Tibial nerve (tissue), 4 donors: ENCODE data around the gene SFMBT2. TPM values are rescaled to one million over a fixed set of nuclear protein-coding genes. Genes with fewer than 3 reads are reported as not detected.
"Not testable (repeated sequence)": the region's sequence is repeated elsewhere in the genome, so short reads cannot be mapped to it uniquely, and the experiment has no call there.

Experiments
- DNase-seq, 2 donors: peaks; one replicate each; pipeline ENCODE4 v3.0.0-alpha.2; 2019; ENCODE audit warnings: low spot score in 2 of 2
- H3K27ac ChIP-seq, 4 donors: fragments of 200-600 bp; sonication (generic) in 3 of 4; one replicate each; pipeline ENCODE4 v1.5.1; 2017 to 2019; ENCODE audit warnings: mild to moderate bottlenecking in 1 of 4
- H3K27me3 ChIP-seq, 2 donors: fragments of 200-600 bp; sonication (generic) in 1 of 2; one replicate each; pipeline versions ENCODE4 v1.5.1 to v1.6.0; 2017 to 2019
- H3K36me3 ChIP-seq, 3 donors: fragments of 200-600 bp; sonication (generic); one replicate each; pipeline ENCODE4 v1.5.1; 2018 to 2019
- H3K4me1 ChIP-seq, 4 donors: fragments of 200-600 bp; sonication (generic) in 3 of 4; one replicate each; pipeline ENCODE4 v1.5.1; 2017 to 2019
- H3K4me3 ChIP-seq, 4 donors: fragments of 200-600 bp; sonication (generic) in 3 of 4; one replicate each; pipeline ENCODE4 v1.5.1; 2017 to 2019; ENCODE audit warnings: mild to moderate bottlenecking in 1 of 4, moderate library complexity in 1 of 4
- H3K9me3 ChIP-seq, 4 donors: fragments of 200-600 bp; sonication (generic) in 3 of 4; one replicate each; pipeline ENCODE4 v1.5.1; 2017 to 2019
- EP300 ChIP-seq, 2 donors: sonication (generic); formaldehyde crosslinking; IDR thresholded peaks; one replicate each; pipeline ENCODE4 v1.6.1; 2017; ENCODE audit warnings: antibody characterized with exemption in 2 of 2, mild to moderate bottlenecking in 1 of 2
- POLR2A ChIP-seq, 2 donors: fragments of 450-650 bp; IDR thresholded peaks; one replicate each; pipeline ENCODE4 v1.6.1; 2017; ENCODE audit warnings: antibody characterized with exemption in 2 of 2, mild to moderate bottlenecking in 2 of 2, moderate library complexity in 2 of 2
- WGBS, 2 donors: methylation state at CpG; one replicate each; pipeline ENCODE4 v1.1.5; 2018; 5-methylcytosine and 5-hydroxymethylcytosine counted together
- total RNA-seq, 4 donors: library from RNA; depleted of rRNA; stranded (reverse); fragments of >200 nt; gene quantifications; one replicate each; pipeline ENCODE4 v1.1.0, GENCODE V29; 2016
- TF ChIP-seq, protein P1 (sequence below), 5 experiments: fragments of 200-600 bp in 3 of 5; fragments of 450-650 bp in 2 of 5; sonication (generic) in 3 of 5; IDR thresholded peaks; one replicate each; pipeline ENCODE4 v1.5.1; 2016 to 2019; ENCODE audit warnings: antibody characterized with exemption in 5 of 5, mild to moderate bottlenecking in 3 of 5, moderate library complexity in 2 of 5

Gene SFMBT2
- total RNA-seq, 4 donors from 2014 or later = 10.2 to 24.0 (median 15.4) TPM

DNA sequence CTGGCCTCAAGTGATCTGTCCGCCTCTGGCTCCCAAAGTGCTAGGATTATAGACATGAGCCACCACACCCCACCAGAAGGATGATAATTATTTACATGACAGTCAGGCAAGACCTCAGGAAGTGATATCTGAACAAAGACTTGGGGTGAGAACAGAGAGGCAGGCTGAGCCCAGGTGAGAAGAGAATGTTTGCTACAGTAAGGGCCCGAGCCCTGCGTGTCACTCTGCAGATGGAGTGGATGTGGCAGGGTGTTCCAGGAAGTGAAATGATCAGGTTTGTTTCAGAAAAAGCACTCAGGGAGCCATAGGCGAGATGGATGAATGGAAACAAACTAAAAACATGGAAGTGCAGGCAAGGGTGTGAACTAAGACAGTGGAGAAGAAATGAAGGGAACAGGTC is 22.2 kb downstream of the SFMBT2 start:
- no peak overlapping the region for H3K27ac ChIP-seq

DNA sequence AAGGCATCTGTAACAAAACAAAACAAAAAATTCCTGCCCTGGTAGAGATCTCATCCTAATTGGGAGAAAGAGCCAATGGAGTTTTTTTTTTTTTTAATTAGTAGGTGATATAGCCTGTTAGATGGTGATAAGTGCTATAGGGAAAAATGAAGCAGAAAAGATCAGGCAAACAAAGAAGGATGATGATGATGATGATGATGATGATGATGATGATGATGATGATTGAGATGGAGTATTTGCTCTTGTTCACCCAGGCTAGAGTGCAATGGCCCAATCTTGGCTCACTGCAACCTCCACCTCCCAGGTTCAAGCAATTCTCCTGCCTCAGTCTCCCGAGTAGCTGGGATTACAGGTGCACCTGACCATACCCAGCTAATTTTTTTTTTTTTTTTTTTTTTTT is 22.7 kb downstream of the SFMBT2 start:
- H3K4me1 ChIP-seq = peaks cover 0 to 10% (median 3%) of the 10 kb centered on the region in 4 donors
- not testable (repeated sequence) for H3K36me3 ChIP-seq, H3K27ac ChIP-seq, DNase-seq, H3K4me3 ChIP-seq, H3K27me3 ChIP-seq, H3K9me3 ChIP-seq
- 86 to 100% methylated on average over 1 of the region's 1 CpG for WGBS, 2 donors

More for the DNA sequence above, 22.2 kb downstream of the SFMBT2 start:
- Histone ChIP-seq H3K4me1 (peaks cover 0 to 10% (median 3%) of the 10 kb centered on the region in 4 donors), H3K9me3 (no peaks in the 10 kb centered on the region), H3K4me3 (no peak overlapping the region), H3K36me3 (no peaks in the 10 kb centered on the region), H3K27me3 (no peaks in the 10 kb centered on the region)
- DNase-seq = no peak
- 84 to 96% methylated on average over 4 of the region's 4 CpGs for WGBS, 2 donors
- TF ChIP-seq EP300 (IDR thresholded peaks at IDR 0.05) = no peak
- TF ChIP-seq, protein P1, sequence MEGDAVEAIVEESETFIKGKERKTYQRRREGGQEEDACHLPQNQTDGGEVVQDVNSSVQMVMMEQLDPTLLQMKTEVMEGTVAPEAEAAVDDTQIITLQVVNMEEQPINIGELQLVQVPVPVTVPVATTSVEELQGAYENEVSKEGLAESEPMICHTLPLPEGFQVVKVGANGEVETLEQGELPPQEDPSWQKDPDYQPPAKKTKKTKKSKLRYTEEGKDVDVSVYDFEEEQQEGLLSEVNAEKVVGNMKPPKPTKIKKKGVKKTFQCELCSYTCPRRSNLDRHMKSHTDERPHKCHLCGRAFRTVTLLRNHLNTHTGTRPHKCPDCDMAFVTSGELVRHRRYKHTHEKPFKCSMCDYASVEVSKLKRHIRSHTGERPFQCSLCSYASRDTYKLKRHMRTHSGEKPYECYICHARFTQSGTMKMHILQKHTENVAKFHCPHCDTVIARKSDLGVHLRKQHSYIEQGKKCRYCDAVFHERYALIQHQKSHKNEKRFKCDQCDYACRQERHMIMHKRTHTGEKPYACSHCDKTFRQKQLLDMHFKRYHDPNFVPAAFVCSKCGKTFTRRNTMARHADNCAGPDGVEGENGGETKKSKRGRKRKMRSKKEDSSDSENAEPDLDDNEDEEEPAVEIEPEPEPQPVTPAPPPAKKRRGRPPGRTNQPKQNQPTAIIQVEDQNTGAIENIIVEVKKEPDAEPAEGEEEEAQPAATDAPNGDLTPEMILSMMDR (IDR thresholded peaks at IDR 0.05) = no peak
- TF ChIP-seq POLR2A (IDR thresholded peaks at IDR 0.05) = no peak

DNA sequence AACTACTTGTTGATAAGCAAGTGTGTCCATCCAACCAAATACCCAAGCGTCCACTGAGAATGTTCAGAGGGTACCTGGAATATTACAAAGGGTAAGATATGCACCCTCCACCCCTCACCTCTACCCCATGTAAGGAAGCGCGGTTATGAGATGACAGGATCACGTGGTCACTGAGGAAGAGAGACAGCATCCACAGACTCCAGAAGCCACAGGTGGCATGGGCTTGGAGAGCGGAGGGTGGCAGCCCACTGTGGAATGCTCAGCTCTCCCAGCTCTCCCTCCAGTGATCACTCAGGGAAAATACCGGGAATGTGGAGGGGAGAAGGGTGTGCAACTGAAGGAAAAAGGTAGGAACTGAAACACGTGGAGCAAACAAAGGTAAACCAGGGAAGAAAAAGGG is 25.7 kb downstream of the SFMBT2 start:
- no peak overlapping the region for H3K27ac ChIP-seq
- WGBS, 2 donors = 81 to 82% methylated on average over 7 of the region's 7 CpGs

DNA sequence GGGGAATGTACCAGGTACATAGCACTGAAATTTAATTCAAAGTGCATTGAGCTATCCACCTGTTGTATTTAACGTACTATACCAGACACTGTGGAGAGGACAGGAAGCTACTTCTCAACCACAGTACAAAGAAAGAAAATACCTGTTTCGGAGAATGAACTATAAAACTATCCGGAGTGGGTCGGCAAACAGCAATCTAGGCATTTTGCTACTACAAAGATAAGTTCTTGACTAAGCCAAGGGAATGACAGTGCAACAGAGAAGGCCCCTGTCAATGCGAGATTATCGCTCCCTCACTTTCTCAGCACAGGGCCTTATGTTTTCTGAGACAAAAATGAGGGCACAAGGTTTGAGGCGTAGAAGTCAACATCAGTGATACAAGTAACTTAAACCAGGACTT is 27.4 kb downstream of the SFMBT2 start:
- Histone ChIP-seq H3K36me3 (peaks cover 0 to 16% (median 0%) of the 10 kb centered on the region in 3 donors), H3K4me3 (no peak overlapping the region), H3K27ac (no peak overlapping the region), H3K27me3 (no peaks in the 10 kb centered on the region), H3K9me3 (no peaks in the 10 kb centered on the region), H3K4me1 (no peaks in the 10 kb centered on the region)
- TF ChIP-seq, protein P1 (IDR thresholded peaks at IDR 0.05) = no peak
- no peak for TF ChIP-seq POLR2A (IDR thresholded peaks at IDR 0.05)
- TF ChIP-seq EP300 (IDR thresholded peaks at IDR 0.05) = no peak
- no peak for DNase-seq
- 85 to 87% methylated on average over 7 of the region's 7 CpGs for WGBS, 2 donors

More for the DNA sequence above, 25.7 kb downstream of the SFMBT2 start:
- no peak for DNase-seq
- Histone ChIP-seq H3K27me3 (no peaks in the 10 kb centered on the region), H3K36me3 (peaks cover 0 to 9% (median 0%) of the 10 kb centered on the region in 3 donors), H3K4me1 (peaks cover 0 to 6% (median 3%) of the 10 kb centered on the region in 4 donors), H3K9me3 (no peaks in the 10 kb centered on the region), H3K4me3 (no peak overlapping the region)
- TF ChIP-seq, protein P1 (IDR thresholded peaks at IDR 0.05) = no peak
- TF ChIP-seq EP300 (IDR thresholded peaks at IDR 0.05) (no peak), POLR2A (IDR thresholded peaks at IDR 0.05) (no peak)

DNA sequence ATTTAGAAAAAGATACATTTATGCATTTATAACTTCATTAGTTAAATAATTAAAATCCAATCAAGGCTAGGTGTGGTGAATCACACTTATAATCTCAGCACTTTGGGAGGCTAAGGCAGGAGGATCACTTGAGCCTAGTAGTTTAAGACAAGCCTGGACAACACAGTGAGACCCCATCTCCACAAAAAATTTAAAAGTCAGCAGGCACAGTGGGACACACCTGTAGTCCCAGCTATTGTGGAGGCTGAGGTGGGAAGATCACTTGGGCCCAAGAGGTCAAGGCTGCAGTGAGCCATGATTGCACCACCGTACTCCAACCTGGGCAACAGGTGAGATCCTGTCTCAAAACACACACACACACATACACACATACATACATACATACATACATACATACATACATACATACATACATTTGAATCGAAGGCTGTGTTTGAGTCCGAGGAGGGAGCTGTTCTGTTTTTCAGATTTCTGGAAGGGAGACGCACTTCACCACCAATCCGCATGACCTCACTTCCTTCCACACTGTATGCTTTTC is 30.1 kb downstream of the SFMBT2 start:
- Histone ChIP-seq H3K36me3 (peaks cover 0 to 24% (median 0%) of the 10 kb centered on the region in 3 donors), H3K4me3 (no peak overlapping the region), H3K4me1 (no peaks in the 10 kb centered on the region), H3K27me3 (no peaks in the 10 kb centered on the region), H3K27ac (no peak overlapping the region), H3K9me3 (no peaks in the 10 kb centered on the region)
- no peak for DNase-seq
- TF ChIP-seq, protein P1 (IDR thresholded peaks at IDR 0.05) = no peak
- no peak for TF ChIP-seq POLR2A (IDR thresholded peaks at IDR 0.05)
- WGBS, 2 donors = 86 to 89% methylated on average over 5 of the region's 5 CpGs
